ENCODE measurements around the gene AMOTL1.

Gene AMOTL1

DNA sequence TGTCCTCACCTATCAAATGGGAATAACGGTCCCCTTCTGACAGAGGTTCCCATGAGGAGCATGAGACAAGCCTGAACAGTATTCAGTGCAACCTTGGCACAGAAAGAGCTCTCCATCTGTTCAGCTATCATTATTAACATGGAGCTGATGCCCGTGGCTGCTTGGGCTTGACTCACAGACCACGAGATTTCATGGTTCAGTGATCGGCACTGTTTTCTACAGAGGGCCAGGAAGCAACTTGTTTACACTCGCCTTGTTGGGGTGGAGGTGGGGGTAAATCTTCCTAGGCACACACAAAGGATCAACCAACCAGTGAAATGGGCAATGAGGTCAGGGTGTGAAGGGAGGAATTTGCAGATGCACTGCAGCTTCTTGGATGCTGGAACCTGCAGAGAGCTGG lies 117.0 kb downstream of the AMOTL1 start:
- no peak overlapping the region for H3K4me3 ChIP-seq (ENCODE audit: low read depth, low read length)
- no peak overlapping the region for H3K9ac ChIP-seq (ENCODE audit: low read depth, low read length)
- no peaks in the 10 kb centered on the region for H3K9me3 ChIP-seq (ENCODE audit: control insufficient read depth, insufficient read depth, low read length)
- no peaks in the 10 kb centered on the region for H3K4me1 ChIP-seq (ENCODE audit: control insufficient read depth, insufficient read depth, low read length)
- no peaks in the 10 kb centered on the region for H3K27me3 ChIP-seq (ENCODE audit: control insufficient read depth, insufficient read depth, low read length)
- H3K36me3 ChIP-seq (ENCODE audit: control insufficient read depth, insufficient read depth, low read length): peaks cover 7% of the 10 kb centered on the region
- H3K27ac ChIP-seq (ENCODE audit: low read depth, low read length): no peak overlapping the region

DNA sequence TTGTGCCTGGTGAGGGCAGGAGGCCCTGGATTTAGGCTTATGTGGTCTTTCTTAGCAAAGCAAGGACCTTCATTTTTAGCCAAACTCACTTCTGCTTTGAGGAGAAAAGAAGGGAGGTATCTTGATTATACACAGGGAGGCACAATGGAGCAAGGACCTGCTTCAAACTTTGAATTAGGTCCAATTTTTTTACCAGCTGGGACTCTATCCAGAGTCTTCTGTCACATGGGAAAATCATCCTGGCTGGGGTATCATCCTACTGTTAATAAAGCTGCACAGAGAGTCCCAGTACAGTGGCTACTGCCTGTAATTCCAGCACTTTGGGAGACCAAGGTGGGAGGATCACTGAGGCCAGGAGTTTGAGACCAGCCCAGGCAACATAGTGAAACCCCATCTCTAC lies 117.4 kb downstream of the AMOTL1 start:
- Histone ChIP-seq H3K9ac (ENCODE audit: low read depth, low read length) (no peak overlapping the region), H3K36me3 (ENCODE audit: control insufficient read depth, insufficient read depth, low read length) (peaks cover 7% of the 10 kb centered on the region), H3K4me1 (ENCODE audit: control insufficient read depth, insufficient read depth, low read length) (no peaks in the 10 kb centered on the region), H3K27me3 (ENCODE audit: control insufficient read depth, insufficient read depth, low read length) (no peaks in the 10 kb centered on the region), H3K9me3 (ENCODE audit: control insufficient read depth, insufficient read depth, low read length) (no peaks in the 10 kb centered on the region), H3K4me3 (ENCODE audit: low read depth, low read length) (no peak overlapping the region), H3K27ac (ENCODE audit: low read depth, low read length) (no peak overlapping the region)

- Histone ChIP-seq H3K27ac (ENCODE audit: low read depth, low read length) (no peak overlapping the region), H3K4me3 (ENCODE audit: low read depth, low read length) (no peak overlapping the region), H3K9ac (ENCODE audit: low read depth, low read length) (no peak overlapping the region), H3K36me3 (ENCODE audit: control insufficient read depth, insufficient read depth, low read length) (peaks cover 7% of the 10 kb centered on the region; the same call in 1 of the 2 replicates), H3K9me3 (ENCODE audit: control insufficient read depth, insufficient read depth, low read length) (no peaks in the 10 kb centered on the region), H3K4me1 (ENCODE audit: control insufficient read depth, insufficient read depth, low read length) (no peaks in the 10 kb centered on the region), H3K27me3 (ENCODE audit: control insufficient read depth, insufficient read depth, low read length) (no peaks in the 10 kb centered on the region)
Measured at GRCh38 chr11:94888204-94888603, 120.0 kb downstream of the AMOTL1 start.

GRCh38 chr11:94895451-94895850 lies 127.3 kb downstream of the AMOTL1 start:
- Histone ChIP-seq H3K9me3 (ENCODE audit: control insufficient read depth, insufficient read depth, low read length) (no peaks in the 10 kb centered on the region), H3K9ac (ENCODE audit: low read depth, low read length) (no peak overlapping the region), H3K27me3 (ENCODE audit: control insufficient read depth, insufficient read depth, low read length) (no peaks in the 10 kb centered on the region), H3K4me1 (ENCODE audit: control insufficient read depth, insufficient read depth, low read length) (no peaks in the 10 kb centered on the region), H3K27ac (ENCODE audit: low read depth, low read length) (no peak overlapping the region), H3K4me3 (ENCODE audit: low read depth, low read length) (no peak overlapping the region), H3K36me3 (ENCODE audit: control insufficient read depth, insufficient read depth, low read length) (no peaks in the 10 kb centered on the region)

DNA sequence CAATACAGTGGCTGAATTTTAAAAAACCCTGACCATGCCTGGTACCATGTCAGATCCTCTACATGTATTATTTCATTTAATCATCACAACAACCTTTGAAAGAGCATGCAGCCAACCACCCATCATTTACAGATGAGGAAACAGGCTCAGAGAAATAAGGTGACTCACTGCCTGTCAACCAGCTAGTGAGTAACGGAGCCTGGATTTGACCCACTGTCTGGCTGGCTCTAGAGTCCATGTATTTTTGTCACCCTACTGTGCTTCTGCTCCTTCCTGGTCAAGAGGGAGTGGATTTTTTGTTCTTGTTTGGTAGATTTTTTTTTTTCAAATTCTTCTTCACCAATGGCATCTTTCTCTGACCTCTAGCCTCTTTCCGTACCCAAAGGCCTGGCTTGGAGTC lies 127.8 kb downstream of the AMOTL1 start:
- Histone ChIP-seq H3K4me3 (ENCODE audit: low read depth, low read length) (no peak overlapping the region), H3K27me3 (ENCODE audit: control insufficient read depth, insufficient read depth, low read length) (no peaks in the 10 kb centered on the region), H3K9me3 (ENCODE audit: control insufficient read depth, insufficient read depth, low read length) (no peaks in the 10 kb centered on the region), H3K36me3 (ENCODE audit: control insufficient read depth, insufficient read depth, low read length) (no peaks in the 10 kb centered on the region), H3K9ac (ENCODE audit: low read depth, low read length) (no peak overlapping the region), H3K27ac (ENCODE audit: low read depth, low read length) (no peak overlapping the region), H3K4me1 (ENCODE audit: control insufficient read depth, insufficient read depth, low read length) (no peaks in the 10 kb centered on the region)

GRCh38 chr11:94897330-94897768 lies 129.2 kb downstream of the AMOTL1 start:
- Histone ChIP-seq H3K36me3 (ENCODE audit: control insufficient read depth, insufficient read depth, low read length) (no peaks in the 10 kb centered on the region), H3K4me1 (ENCODE audit: control insufficient read depth, insufficient read depth, low read length) (no peaks in the 10 kb centered on the region), H3K27ac (ENCODE audit: low read depth, low read length) (no peak overlapping the region), H3K9ac (ENCODE audit: low read depth, low read length) (no peak overlapping the region), H3K27me3 (ENCODE audit: control insufficient read depth, insufficient read depth, low read length) (no peaks in the 10 kb centered on the region), H3K9me3 (ENCODE audit: control insufficient read depth, insufficient read depth, low read length) (no peaks in the 10 kb centered on the region), H3K4me3 (ENCODE audit: low read depth, low read length) (no peak overlapping the region)

GRCh38 chr11:94907226-94907625 lies 139.1 kb downstream of the AMOTL1 start:
- H3K36me3 ChIP-seq (ENCODE audit: control insufficient read depth, insufficient read depth, low read length): no peaks in the 10 kb centered on the region
- H3K9me3 ChIP-seq (ENCODE audit: control insufficient read depth, insufficient read depth, low read length): no peaks in the 10 kb centered on the region
- H3K9ac ChIP-seq (ENCODE audit: low read depth, low read length): no peak overlapping the region
- no peaks in the 10 kb centered on the region for H3K4me1 ChIP-seq (ENCODE audit: control insufficient read depth, insufficient read depth, low read length)
- no peak overlapping the region for H3K4me3 ChIP-seq (ENCODE audit: low read depth, low read length)
- no peaks in the 10 kb centered on the region for H3K27me3 ChIP-seq (ENCODE audit: control insufficient read depth, insufficient read depth, low read length)
- H3K27ac ChIP-seq (ENCODE audit: low read depth, low read length): no peak overlapping the region

- Histone ChIP-seq H3K4me1 (ENCODE audit: control insufficient read depth, insufficient read depth, low read length) (no peaks in the 10 kb centered on the region), H3K27ac (ENCODE audit: low read depth, low read length) (no peak overlapping the region), H3K27me3 (ENCODE audit: control insufficient read depth, insufficient read depth, low read length) (no peaks in the 10 kb centered on the region), H3K9ac (ENCODE audit: low read depth, low read length) (no peak overlapping the region), H3K4me3 (ENCODE audit: low read depth, low read length) (no peak overlapping the region), H3K9me3 (ENCODE audit: control insufficient read depth, insufficient read depth, low read length) (no peaks in the 10 kb centered on the region), H3K36me3 (ENCODE audit: control insufficient read depth, insufficient read depth, low read length) (no peaks in the 10 kb centered on the region)
Measured at GRCh38 chr11:94909371-94909820, 141.2 kb downstream of the AMOTL1 start.

- H3K27ac ChIP-seq (ENCODE audit: low read depth, low read length): no peak overlapping the region
- H3K36me3 ChIP-seq (ENCODE audit: control insufficient read depth, insufficient read depth, low read length): no peaks in the 10 kb centered on the region
- H3K27me3 ChIP-seq (ENCODE audit: control insufficient read depth, insufficient read depth, low read length): no peaks in the 10 kb centered on the region
- H3K4me3 ChIP-seq (ENCODE audit: low read depth, low read length): no peak overlapping the region
- H3K4me1 ChIP-seq (ENCODE audit: control insufficient read depth, insufficient read depth, low read length): no peaks in the 10 kb centered on the region
- no peaks in the 10 kb centered on the region for H3K9me3 ChIP-seq (ENCODE audit: control insufficient read depth, insufficient read depth, low read length)
- H3K9ac ChIP-seq (ENCODE audit: low read depth, low read length): no peak overlapping the region
Measured at GRCh38 chr11:94910270-94910669, 142.1 kb downstream of the AMOTL1 start.

DNA sequence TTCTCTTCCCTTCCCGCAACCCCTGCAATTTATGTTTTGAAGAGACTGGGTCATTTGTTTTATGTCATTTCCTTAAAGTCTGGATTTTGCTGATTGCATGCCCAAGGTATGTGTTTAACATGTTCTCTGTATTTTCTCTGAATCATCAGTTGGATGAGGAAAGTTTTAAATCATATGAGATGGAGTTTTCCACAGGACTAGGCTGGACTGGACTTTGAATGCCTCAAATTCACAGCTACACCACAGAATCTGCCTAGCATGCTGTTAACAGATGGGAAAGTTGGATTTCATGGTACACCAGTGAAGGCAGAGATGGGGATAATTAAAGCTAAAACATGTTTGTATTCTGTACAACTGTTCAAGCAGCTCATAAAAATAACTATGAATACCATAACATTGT lies 142.6 kb downstream of the AMOTL1 start:
- H3K9me3 ChIP-seq (ENCODE audit: control insufficient read depth, insufficient read depth, low read length): no peaks in the 10 kb centered on the region
- H3K4me1 ChIP-seq (ENCODE audit: control insufficient read depth, insufficient read depth, low read length): no peaks in the 10 kb centered on the region
- H3K27me3 ChIP-seq (ENCODE audit: control insufficient read depth, insufficient read depth, low read length): no peaks in the 10 kb centered on the region
- H3K4me3 ChIP-seq (ENCODE audit: low read depth, low read length): no peak overlapping the region
- no peak overlapping the region for H3K9ac ChIP-seq (ENCODE audit: low read depth, low read length)
- H3K27ac ChIP-seq (ENCODE audit: low read depth, low read length): no peak overlapping the region
- no peaks in the 10 kb centered on the region for H3K36me3 ChIP-seq (ENCODE audit: control insufficient read depth, insufficient read depth, low read length)

DNA sequence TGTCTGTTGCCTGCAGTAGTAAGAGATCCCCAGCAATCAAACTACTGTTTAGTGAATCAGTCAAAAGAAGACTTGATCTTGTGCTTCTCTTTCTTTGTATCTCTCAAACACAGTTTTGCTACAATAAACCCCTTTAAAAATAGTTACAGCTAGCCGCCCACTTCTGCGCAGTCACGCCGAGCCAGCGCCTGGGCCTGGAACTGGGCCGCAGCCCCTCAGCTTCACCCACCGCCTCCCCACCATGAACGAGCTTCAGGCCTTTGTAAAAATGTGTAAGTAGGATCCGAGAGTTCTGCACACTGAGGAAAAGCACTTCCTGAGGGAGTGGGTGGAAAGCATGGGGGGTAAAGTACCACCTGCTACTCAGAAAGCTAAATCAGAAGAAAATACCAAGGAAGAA lies 144.7 kb downstream of the AMOTL1 start:
- no peaks in the 10 kb centered on the region for H3K4me1 ChIP-seq (ENCODE audit: control insufficient read depth, insufficient read depth, low read length)
- no peaks in the 10 kb centered on the region for H3K36me3 ChIP-seq (ENCODE audit: control insufficient read depth, insufficient read depth, low read length)
- no peak overlapping the region for H3K27ac ChIP-seq (ENCODE audit: low read depth, low read length)
- no peak overlapping the region for H3K9ac ChIP-seq (ENCODE audit: low read depth, low read length)
- no peak overlapping the region for H3K4me3 ChIP-seq (ENCODE audit: low read depth, low read length)
- no peaks in the 10 kb centered on the region for H3K27me3 ChIP-seq (ENCODE audit: control insufficient read depth, insufficient read depth, low read length)
- H3K9me3 ChIP-seq (ENCODE audit: control insufficient read depth, insufficient read depth, low read length): no peaks in the 10 kb centered on the region

All from HUES48 (cell line).